Activated naive CD4-positive, alpha-beta T cell treated with anti-CD3 and anti-CD28 coated beads, Interleukin-2, amount 50 U/mL, for 72 hours (primary cell): ENCODE data around the gene CIAO2B. TPM values are rescaled to one million over a fixed set of nuclear protein-coding genes. Genes with fewer than 3 reads are reported as not detected.
"Not testable (repeated sequence)": the region's sequence is repeated elsewhere in the genome, so short reads cannot be mapped to it uniquely, and the experiment has no call there.

Source experiments
- ATAC-seq, 2 donors: fragments of 150-1000 bp; cut with Tn5 transposase; 2 replicates each; pipeline ENCODE4 v1.10.0; 2021; ENCODE audit warnings: mild to moderate bottlenecking in 2 of 2, moderate library complexity in 2 of 2
- DNase-seq, 2 donors: peaks; one replicate each; pipeline ENCODE4 v3.0.0; 2021 to 2022; ENCODE audit warnings: low spot score in 2 of 2
- H3K27ac Mint-ChIP-seq, 2 donors: one replicate each; pipeline ENCODE4 v1.8.0; 2022; ENCODE audit warnings: mild to moderate bottlenecking in 2 of 2, mixed read lengths in 2 of 2
- H3K36me3 Mint-ChIP-seq, 2 donors: one replicate each; pipeline ENCODE4 v1.8.0; 2022; ENCODE audit warnings: mixed read lengths in 2 of 2
- H3K9me3 Mint-ChIP-seq, 2 donors: one replicate each; pipeline ENCODE4 v1.8.0; 2022; ENCODE audit warnings: mixed read lengths in 2 of 2
- total RNA-seq, 2 donors: library from RNA; stranded (reverse); gene quantifications; one replicate each; pipeline ENCODE4 v1.2.3, GENCODE V29; 2022

The CIAO2B gene
- total RNA-seq, 2 donors from 2014 or later, result 169 to 196 TPM

DNA sequence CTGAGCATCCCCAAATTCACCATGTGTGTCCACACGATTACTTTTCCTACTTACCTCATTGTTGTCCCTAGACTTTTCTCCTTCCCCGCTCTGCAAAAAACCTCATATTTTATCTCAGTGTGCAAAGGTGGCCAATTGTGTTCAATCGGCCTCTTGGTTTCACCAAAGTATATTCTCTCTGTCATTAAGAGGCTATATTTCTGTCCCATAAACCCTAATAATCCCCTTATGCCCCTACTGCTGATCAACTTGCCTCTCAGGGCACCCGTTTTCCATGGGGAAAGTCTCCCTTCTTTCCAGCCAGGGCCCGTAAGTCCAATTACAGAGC, 12.7 kb upstream of the CIAO2B start:
- ATAC-seq, result peak in 1 of 2 donors; percentile 2
- Mint-ChIP-seq H3K36me3 (peaks cover 0 to 10% of the 10 kb centered on the region in 2 donors), H3K9me3 (no peaks in the 10 kb centered on the region), H3K27ac (peak overlapping the region in 1 of 2 donors; percentile 17)
- DNase-seq, result no peak

DNA sequence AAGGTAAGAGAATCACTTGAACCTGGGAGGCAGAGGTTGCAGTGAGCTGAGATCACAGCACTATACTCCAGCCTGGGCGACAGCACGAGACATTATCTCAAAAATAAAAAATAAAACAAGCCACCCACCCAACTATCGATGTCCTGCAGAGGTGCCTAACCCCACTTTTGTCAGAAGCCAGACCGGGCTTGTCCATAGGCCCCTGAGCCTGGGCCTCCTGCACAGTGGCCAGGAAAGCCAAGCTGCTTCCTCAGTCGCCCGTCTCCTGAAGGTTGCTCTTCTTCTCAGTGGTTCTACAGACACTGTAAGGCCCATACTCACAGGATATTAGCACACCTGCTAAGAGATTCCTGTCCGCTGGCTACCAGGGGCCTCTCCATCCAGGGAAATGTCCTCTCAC, 12.3 kb upstream of the CIAO2B start:
- ATAC-seq (no peak), DNase-seq (no peak)
- peak overlapping the region in 1 of 2 donors; percentile 17 for H3K27ac Mint-ChIP-seq
- peaks cover 0 to 8% of the 10 kb centered on the region in 2 donors for H3K36me3 Mint-ChIP-seq
- no peaks in the 10 kb centered on the region for H3K9me3 Mint-ChIP-seq

DNA sequence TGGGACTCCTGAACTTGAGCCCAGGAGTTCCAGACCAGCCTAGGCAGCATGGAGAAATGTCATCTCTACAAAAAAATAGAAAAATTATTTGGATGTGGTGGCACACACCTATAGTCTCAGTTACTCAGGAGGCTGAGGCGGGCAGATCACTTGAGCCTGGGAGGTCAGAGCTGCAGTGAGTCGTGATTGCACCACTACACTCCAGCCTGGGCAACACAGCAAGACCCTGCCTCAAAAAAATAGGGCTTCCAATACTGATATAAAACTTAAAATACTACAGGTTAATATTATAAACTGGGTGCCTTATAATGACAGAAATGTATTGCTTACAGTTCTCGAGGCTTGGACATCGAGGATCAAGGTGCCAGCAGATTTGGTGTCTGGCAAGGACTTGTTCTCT, 11.7 kb upstream of the CIAO2B start:
- ATAC-seq (no peak), DNase-seq (no peak)
- no peak overlapping the region for H3K27ac Mint-ChIP-seq
- H3K36me3 Mint-ChIP-seq, result peaks cover 0 to 5% of the 10 kb centered on the region in 2 donors
- H3K9me3 Mint-ChIP-seq, result no peaks in the 10 kb centered on the region

DNA sequence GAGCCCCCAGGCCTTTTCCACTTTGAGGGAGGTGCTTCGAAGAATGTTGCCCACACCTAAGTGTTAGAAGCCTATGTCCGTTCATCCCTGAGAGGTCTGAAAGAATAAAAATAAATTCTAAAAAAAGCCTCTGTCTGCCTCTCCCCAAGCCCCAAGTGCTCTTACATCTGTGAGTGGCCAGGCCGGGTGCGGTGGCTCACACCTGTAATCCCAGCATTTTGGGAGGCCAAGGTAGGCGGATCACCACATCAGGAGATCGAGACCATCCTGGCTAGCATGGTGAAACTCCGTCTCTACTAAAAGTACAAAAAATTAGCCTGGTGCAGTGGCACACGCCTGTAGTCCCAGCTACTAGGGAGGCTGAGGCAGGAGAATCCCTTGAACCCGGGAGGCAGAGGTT, 10.8 kb upstream of the CIAO2B start:
- peak overlapping the region in 1 of 2 donors; percentile 56 for H3K27ac Mint-ChIP-seq
- not testable (repeated sequence) for H3K36me3 Mint-ChIP-seq, H3K9me3 Mint-ChIP-seq, DNase-seq, ATAC-seq

DNA sequence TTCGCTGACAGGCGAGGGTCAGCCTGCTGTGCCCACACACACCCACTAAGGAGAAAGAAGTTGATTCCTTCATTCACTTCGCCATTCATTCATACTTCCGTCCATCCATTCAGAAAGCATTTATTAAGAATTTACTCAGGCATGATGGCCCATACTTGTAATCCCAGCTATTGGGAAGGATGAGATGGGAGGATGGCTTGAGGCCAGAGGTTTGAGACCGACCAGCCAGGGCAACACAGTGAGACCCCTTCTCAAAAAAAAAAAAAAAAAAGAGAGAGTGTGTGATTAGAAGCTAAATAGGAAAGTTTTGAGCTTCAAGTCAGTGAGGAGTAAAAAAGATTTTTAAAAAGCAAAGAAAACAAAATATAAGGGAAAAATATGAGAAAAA, 9.8 kb upstream of the CIAO2B start:
- Mint-ChIP-seq H3K9me3 (no peaks in the 10 kb centered on the region), H3K27ac (peak overlapping the region in 1 of 2 donors; percentile 39), H3K36me3 (peaks cover 0 to 5% of the 10 kb centered on the region in 2 donors)
- ATAC-seq, result no peak
- no peak for DNase-seq

DNA sequence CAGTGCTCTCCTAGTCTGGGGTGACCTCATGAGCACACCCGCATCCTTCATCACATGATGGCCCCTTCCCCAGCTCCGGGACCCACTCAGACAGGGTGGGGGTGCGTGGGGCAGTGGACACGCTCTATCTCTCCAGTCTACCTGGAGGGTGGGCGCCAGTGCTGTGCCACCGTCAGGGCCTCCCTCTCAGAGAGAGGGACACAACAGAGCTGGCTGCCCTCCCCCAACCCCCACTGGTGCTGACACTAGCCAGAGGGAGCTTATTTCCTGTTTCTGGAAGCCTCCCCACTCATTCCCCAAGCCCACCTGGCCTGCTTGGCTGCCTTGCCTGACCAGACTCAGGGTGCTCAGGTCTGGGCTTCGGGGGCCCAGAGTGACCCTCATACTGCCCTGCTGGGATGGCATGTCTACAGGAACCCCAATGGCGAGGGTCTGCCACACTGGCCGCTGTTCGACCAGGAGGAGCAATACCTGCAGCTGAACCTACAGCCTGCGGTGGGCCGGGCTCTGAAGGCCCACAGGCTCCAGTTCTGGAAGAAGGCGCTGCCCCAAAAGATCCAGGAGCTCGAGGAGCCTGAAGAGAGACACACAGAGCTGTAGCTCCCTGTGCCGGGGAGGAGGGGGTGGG, 9.3 kb upstream of the CIAO2B start:
- ATAC-seq (no peak), DNase-seq (no peak)
- Mint-ChIP-seq H3K36me3 (peaks cover 0 to 3% of the 10 kb centered on the region in 2 donors), H3K27ac (peak overlapping the region in 1 of 2 donors; percentile 45), H3K9me3 (no peaks in the 10 kb centered on the region)

DNA sequence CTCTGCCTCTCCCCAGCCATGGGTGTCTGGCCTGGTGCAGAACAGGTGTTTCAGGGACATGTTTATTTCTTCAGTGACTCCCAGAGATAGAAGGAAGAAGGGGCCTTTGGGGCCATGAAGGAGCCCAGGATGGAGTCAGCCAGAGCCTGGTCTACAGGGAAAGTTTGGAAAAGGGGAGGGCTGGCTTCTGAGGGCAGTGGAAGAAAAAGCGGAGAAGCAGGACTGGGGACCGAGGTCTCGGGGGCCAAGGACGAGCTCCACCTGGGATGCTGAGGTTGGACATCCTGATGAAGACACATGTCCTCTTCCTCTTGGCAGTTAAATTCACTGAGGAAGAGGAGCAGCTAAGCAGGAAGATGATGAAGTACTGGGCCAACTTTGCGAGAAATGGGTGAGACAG, 8.8 kb upstream of the CIAO2B start:
- ATAC-seq (no peak), DNase-seq (no peak)
- no peaks in the 10 kb centered on the region for H3K9me3 Mint-ChIP-seq
- peak overlapping the region; percentile 45 to 58 for H3K27ac Mint-ChIP-seq
- no peaks in the 10 kb centered on the region for H3K36me3 Mint-ChIP-seq

DNA sequence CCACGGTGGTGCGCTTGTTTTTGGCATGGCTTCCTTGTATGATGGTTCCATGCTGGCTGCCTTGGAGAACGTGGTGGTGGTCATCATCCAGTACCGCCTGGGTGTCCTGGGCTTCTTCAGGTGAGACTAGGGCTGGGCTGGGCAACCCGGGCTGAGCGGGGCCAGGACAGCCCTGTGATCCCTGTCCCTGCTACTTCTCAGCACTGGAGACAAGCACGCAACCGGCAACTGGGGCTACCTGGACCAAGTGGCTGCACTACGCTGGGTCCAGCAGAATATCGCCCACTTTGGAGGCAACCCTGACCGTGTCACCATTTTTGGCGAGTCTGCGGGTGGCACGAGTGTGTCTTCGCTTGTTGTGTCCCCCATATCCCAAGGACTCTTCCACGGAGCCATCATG, 6.0 kb upstream of the CIAO2B start:
- Mint-ChIP-seq H3K9me3 (no peaks in the 10 kb centered on the region), H3K27ac (no peak overlapping the region), H3K36me3 (peaks cover 2 to 4% of the 10 kb centered on the region in 2 donors)
- ATAC-seq, result no peak
- no peak for DNase-seq

DNA sequence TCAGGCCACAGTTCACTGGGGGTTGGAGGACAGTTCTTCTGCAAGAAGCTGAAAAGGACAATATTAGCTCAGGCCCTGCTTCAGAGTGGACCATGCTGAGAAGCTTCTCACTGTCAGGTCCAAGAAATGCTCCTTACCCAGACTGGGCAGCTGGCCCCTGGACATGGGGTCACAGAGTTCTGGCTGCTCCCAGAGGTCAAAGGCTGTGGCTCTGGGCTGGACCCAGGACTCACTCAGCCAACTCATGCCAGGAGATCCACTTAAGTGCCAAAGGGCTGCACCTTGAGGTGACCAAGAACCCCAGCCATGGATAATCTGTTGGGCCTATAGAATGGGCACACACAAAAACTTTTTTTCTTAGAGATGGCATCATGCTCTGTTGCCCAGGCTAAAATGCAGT, 5.2 kb upstream of the CIAO2B start:
- no peaks in the 10 kb centered on the region for H3K9me3 Mint-ChIP-seq
- no peak for ATAC-seq
- H3K36me3 Mint-ChIP-seq, result peaks cover 11 to 12% of the 10 kb centered on the region in 2 donors
- no peak for DNase-seq
- no peak overlapping the region for H3K27ac Mint-ChIP-seq

DNA sequence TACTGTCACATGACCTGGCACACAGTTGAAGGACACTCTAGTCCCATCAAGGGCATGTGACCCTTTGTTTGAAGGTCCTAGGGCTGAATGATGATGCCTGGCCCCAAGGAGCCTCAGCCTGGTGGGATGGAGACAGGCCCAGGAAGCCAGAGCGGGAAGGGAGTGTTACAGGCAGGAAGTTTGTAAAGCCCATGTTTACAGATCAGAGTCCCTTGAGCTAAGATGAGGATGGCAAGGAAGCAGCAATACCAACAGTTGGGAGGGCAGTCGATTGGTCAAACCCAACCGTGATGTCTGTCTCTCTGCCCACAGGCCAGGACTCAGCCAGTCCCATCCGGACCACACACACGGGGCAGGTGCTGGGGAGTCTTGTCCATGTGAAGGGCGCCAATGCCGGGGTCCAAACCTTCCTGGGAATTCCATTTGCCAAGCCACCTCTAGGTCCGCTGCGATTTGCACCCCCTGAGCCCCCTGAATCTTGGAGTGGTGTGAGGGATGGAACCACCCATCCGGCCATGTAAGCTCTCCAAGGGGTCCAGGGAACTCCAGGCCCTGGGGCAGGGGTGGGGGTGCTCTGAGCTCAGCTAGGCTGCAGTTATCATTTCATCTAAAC, 3.6 kb upstream of the CIAO2B start:
- Mint-ChIP-seq H3K27ac (peak overlapping the region in 1 of 2 donors; percentile 25), H3K9me3 (no peaks in the 10 kb centered on the region), H3K36me3 (peaks cover 26 to 28% of the 10 kb centered on the region in 2 donors)
- ATAC-seq (no peak), DNase-seq (no peak)

DNA sequence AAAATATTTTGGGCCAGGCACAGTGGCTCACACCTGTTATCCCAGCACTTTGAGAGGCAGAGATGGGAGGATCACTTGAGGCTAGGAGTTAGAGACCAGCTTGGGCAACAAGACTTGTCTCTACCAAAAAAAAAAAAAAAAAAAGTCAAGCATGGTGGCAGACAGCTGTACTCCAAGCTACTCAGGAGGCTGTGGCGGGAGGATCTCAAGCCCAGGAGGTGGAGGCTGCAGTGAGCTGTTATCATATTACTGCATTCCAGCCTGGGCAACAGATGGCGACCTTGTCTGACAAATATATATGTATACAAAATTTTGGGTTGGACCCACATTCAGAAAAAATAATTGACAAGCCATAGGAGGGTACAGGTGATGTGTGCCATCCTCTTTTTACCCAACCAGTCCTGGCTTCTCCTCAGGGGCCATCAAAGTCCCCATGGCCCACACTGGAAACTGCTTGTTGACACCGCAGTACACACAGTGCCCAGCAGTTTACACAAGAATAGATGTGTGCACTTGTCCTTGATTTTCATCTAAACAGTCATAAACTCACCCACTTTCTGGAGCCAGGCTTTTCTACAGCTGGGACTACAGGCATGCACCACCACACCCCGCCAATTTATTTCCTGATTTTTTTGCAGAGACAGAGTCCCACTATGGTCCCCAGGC, 2.8 kb upstream of the CIAO2B start:
- no peaks in the 10 kb centered on the region for H3K9me3 Mint-ChIP-seq
- H3K27ac Mint-ChIP-seq, result peak overlapping the region in 1 of 2 donors; percentile 99
- DNase-seq (no peak), ATAC-seq (no peak)
- peaks cover 28 to 31% of the 10 kb centered on the region in 2 donors for H3K36me3 Mint-ChIP-seq

DNA sequence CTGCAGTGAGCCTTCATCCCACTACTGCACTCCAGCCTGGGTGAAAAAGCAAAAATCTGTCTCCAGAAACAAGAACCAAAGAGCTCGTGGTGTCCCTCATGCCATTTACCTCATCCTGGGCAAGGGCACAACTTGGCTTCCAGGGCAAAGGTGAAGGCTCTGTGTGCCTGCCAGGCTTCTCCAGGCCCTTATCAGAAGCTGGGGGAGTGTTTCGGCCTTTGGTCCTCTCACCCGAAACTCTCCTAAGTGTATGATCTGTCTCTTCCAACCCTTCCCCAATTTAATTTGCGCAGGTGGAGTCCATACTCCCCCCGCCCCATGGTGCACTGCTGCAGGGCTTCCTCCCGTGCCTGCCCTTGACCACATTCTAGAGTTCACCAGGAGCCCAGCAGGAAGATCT, 2.3 kb upstream of the CIAO2B start:
- Mint-ChIP-seq H3K9me3 (no peaks in the 10 kb centered on the region), H3K36me3 (peaks cover 28 to 31% of the 10 kb centered on the region in 2 donors), H3K27ac (peak overlapping the region; percentile 46 to 99)
- ATAC-seq, result no peak
- no peak for DNase-seq

DNA sequence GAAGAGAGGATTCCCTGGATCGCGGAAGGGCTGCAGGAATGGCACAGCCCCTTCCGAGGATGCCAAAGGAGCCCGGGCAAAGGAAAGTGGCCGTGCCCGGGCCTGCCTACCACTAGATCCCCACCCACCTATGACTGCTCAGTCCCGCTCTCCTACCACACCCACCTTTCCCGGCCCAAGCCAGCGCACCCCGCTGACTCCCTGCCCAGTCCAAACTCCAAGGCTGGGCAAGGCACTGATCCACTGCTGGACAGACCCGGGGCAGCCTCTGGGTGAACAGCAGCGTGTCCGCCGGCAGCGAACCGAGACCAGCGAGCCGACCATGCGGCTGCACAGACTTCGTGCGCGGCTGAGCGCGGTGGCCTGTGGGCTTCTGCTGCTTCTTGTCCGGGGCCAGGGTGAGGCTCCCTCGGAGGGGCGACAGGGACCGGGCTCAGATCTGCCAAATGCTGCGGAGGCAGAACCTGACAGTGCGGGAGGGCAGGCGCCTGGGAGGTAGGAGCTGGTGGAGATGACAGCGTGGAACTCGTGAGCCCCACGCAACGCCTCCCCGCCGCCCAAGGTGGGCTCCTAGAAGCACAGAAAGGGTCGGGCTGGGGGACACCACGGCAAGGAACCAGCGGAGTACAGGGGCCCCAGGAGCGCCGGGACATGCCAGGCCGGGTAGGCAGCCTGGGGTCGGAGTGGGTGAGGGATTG, 1.3 kb upstream of the CIAO2B start, which contains the start of gene CES2:
CES2 (plus strand) TSS at position 203 of the 698 bp plus-strand sequence; CDS start at position 323, 120 bp downstream.
- H3K27ac Mint-ChIP-seq, result peak within 1 kb of the TSS; percentile 92 to 99
- ATAC-seq (no peak), DNase-seq (no peak)
- H3K36me3 Mint-ChIP-seq, result peaks cover 28 to 31% of the 10 kb centered on the region in 2 donors
- H3K9me3 Mint-ChIP-seq, result no peaks in the 10 kb centered on the region

DNA sequence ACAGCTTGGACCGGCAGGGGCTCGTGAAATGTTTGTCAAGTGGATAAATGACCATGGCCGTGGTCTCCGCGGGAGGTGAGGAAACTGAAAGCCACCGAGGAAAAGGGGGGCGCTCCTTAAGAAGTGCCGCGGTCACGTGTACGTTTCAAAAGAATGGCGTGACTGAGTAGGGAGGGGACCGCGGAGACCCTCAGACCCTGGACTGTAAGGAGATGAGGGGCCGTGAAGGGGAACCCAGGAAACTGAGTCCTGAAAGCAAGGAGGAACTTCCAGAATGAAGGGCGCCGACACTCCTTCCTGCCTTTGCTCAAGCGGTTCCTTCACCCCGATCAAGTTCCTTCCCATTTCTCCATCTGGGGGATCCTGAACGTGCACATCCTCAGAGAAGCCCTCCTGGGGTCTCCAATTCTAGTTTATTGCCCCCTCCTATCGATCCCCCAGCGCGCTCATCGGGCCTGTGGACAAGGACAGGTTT, 674 bp upstream of the CIAO2B start:
- Mint-ChIP-seq H3K27ac (peak overlapping the region; percentile 92 to 99), H3K36me3 (peaks cover 28 to 31% of the 10 kb centered on the region in 2 donors)
- H3K9me3 Mint-ChIP-seq, result not testable (repeated sequence)

DNA sequence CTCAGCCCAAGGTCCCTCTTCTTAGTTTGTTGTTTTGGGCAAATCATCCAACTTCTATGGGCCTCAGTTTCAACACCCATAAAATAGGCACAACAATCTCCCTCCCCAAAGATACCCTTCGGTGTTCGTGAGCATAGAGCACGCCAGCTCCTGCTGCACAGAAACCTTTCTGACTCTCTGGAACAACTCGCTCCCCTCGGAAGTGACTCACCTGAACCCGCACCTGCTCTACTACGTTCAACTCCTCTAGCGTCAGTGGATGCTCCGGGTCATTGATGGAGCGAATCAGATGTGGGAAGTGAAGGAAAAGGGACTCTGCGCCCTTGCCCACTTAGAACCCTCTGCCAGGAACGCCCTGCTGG, 445 bp downstream of the CIAO2B start:
- H3K36me3 Mint-ChIP-seq, result peaks cover 28 to 31% of the 10 kb centered on the region in 2 donors
- DNase-seq (peak in 1 of 2 donors; percentile 53), ATAC-seq (peak; percentile 78 to 81)

More for the DNA sequence above, 674 bp upstream of the CIAO2B start:
- not testable (repeated sequence) for DNase-seq, ATAC-seq

DNA sequence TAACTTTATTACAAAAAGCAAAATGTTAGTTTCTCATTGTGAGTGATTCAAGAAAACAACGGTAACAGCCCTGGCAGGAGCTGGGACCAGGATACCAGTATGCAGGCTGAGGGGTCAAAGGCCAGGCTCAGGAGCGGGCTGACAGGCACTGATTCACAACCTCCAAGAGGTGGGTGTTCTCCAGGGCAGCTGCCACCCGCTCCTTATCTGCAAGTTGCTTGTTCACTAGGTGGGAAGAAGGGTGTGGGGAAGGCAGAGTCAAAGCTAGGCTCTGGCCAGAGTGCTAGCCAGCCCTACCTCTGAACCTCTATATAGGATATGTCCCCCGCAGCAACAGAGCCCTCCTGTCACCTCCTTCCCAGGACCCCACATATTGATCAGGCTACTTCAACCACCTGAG, 2.1 kb downstream of the CIAO2B start:
- ATAC-seq (no peak), DNase-seq (no peak)
- peak overlapping the region in 1 of 2 donors; percentile 99 for H3K27ac Mint-ChIP-seq
- peaks cover 28 to 39% of the 10 kb centered on the region in 2 donors for H3K36me3 Mint-ChIP-seq
- H3K9me3 Mint-ChIP-seq, result no peaks in the 10 kb centered on the region

More for the DNA sequence above, 445 bp downstream of the CIAO2B start:
- Mint-ChIP-seq H3K27ac (peak overlapping the region; percentile 92 to 99), H3K9me3 (no peaks in the 10 kb centered on the region)

DNA sequence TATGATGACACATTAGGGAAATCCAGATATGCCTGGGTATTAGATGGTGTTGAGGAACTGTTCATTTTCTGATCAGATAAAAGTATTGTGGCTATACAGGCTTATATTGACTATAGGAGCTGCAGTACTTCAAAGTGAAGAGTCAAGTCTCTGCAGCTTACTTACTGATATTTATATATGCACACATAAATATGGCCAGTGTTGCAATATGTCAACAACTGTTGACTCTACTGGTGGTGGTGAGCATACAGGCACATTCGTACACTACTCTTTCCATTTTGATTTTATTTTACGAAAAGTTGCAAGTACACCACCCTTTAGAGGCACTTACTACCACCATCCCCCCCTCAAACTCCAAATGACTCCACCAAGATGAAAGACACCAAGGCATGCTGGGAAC, 2.5 kb downstream of the CIAO2B start:
- Mint-ChIP-seq H3K9me3 (no peaks in the 10 kb centered on the region), H3K36me3 (peaks cover 28 to 39% of the 10 kb centered on the region in 2 donors), H3K27ac (peak overlapping the region in 1 of 2 donors; percentile 99)
- no peak for DNase-seq
- no peak for ATAC-seq
